ENCODE measurements around the gene ACSL1. TPM values are rescaled to one million over a fixed set of nuclear protein-coding genes. Genes with fewer than 3 reads are reported as not detected.

The ACSL1 gene
- total RNA-seq, 4 donors from 2014 or later: 27.3 to 98.4 (median 70.1) TPM

GRCh38 chr4:184806711-184807110 is 19.1 kb downstream of the ACSL1 start:
- intact Hi-C loops (cut with DNase I; ENCODE audit: low total_unique reads): no loop called here
- H3K4me1 ChIP-seq: peaks cover 0 to 3% of the 10 kb centered on the region in 2 donors
- H3K27me3 ChIP-seq: no peaks in the 10 kb centered on the region
- no peaks in the 10 kb centered on the region for H3K9me3 ChIP-seq
- TF ChIP-seq POLR2A (IDR thresholded peaks at IDR 0.05): no peak
- TF ChIP-seq CTCF (IDR thresholded peaks at IDR 0.05): no peak
- H3K36me3 ChIP-seq: no peaks in the 10 kb centered on the region
- H3K4me3 ChIP-seq: no peak overlapping the region
- DNase-seq: no peak
- H3K27ac ChIP-seq: no peak overlapping the region

- Histone ChIP-seq H3K4me3 (no peak overlapping the region), H3K27me3 (no peaks in the 10 kb centered on the region), H3K27ac (no peak overlapping the region), H3K36me3 (no peaks in the 10 kb centered on the region), H3K4me1 (peaks cover 0 to 3% of the 10 kb centered on the region in 2 donors), H3K9me3 (no peaks in the 10 kb centered on the region)
- intact Hi-C loops (cut with DNase I; ENCODE audit: low total_unique reads): no loop called here
- DNase-seq: no peak
- TF ChIP-seq POLR2A (IDR thresholded peaks at IDR 0.05) (no peak), CTCF (IDR thresholded peaks at IDR 0.05) (no peak)
Measured at GRCh38 chr4:184806229-184806550, 19.6 kb downstream of the ACSL1 start.

GRCh38 chr4:184805462-184806228 is 20.1 kb downstream of the ACSL1 start:
- TF ChIP-seq POLR2A (IDR thresholded peaks at IDR 0.05): no peak
- TF ChIP-seq CTCF (IDR thresholded peaks at IDR 0.05): no peak
- H3K27ac ChIP-seq: no peak overlapping the region
- DNase-seq: no peak
- H3K9me3 ChIP-seq: no peaks in the 10 kb centered on the region
- intact Hi-C loops (cut with DNase I; ENCODE audit: low total_unique reads): no loop called here
- no peaks in the 10 kb centered on the region for H3K36me3 ChIP-seq
- H3K4me3 ChIP-seq: no peak overlapping the region
- peaks cover 0 to 3% of the 10 kb centered on the region in 2 donors for H3K4me1 ChIP-seq
- H3K27me3 ChIP-seq: no peaks in the 10 kb centered on the region

- no peaks in the 10 kb centered on the region for H3K27me3 ChIP-seq
- H3K36me3 ChIP-seq: no peaks in the 10 kb centered on the region
- H3K4me1 ChIP-seq: peaks cover 0 to 3% of the 10 kb centered on the region in 2 donors
- intact Hi-C loops (cut with DNase I; ENCODE audit: low total_unique reads): no loop called here
- H3K9me3 ChIP-seq: no peaks in the 10 kb centered on the region
- no peak overlapping the region for H3K4me3 ChIP-seq
- no peak overlapping the region for H3K27ac ChIP-seq
- TF ChIP-seq POLR2A (IDR thresholded peaks at IDR 0.05) (no peak), CTCF (IDR thresholded peaks at IDR 0.05) (no peak)
- no peak for DNase-seq
Measured at GRCh38 chr4:184804621-184805020, 21.1 kb downstream of the ACSL1 start.

- Histone ChIP-seq H3K27ac (no peak overlapping the region), H3K36me3 (no peaks in the 10 kb centered on the region), H3K4me3 (no peak overlapping the region), H3K4me1 (peaks cover 0 to 3% of the 10 kb centered on the region in 2 donors), H3K27me3 (no peaks in the 10 kb centered on the region), H3K9me3 (no peaks in the 10 kb centered on the region)
- TF ChIP-seq CTCF (IDR thresholded peaks at IDR 0.05) (no peak), POLR2A (IDR thresholded peaks at IDR 0.05) (no peak)
- no peak for DNase-seq
- intact Hi-C loops (cut with DNase I; ENCODE audit: low total_unique reads): no loop called here
Measured at GRCh38 chr4:184803874-184804273, 21.9 kb downstream of the ACSL1 start.

All from uterus (tissue), 4 donors.